Right atrium auricular region (tissue), 2 donors: ENCODE data around the gene NAGA. TPM values are rescaled to one million over a fixed set of nuclear protein-coding genes. Genes with fewer than 3 reads are reported as not detected.
"Not testable (repeated sequence)": the region's sequence is repeated elsewhere in the genome, so short reads cannot be mapped to it uniquely, and the experiment has no call there.

ENCODE experiments used
- DNase-seq: peaks from one replicate; pipeline ENCODE4 v3.0.0-alpha.2; 2019; ENCODE audit warnings: low spot score
- H3K27ac ChIP-seq, 2 donors: fragments of 200-600 bp; sonication (generic); 1 replicate in 1 of 2; 2 replicates in 1 of 2; pipeline ENCODE4 v1.5.1; 2016 to 2019
- H3K27me3 ChIP-seq, 2 donors: fragments of 200-600 bp; sonication (generic); one replicate each; pipeline versions ENCODE4 v1.5.1 to v1.6.0; 2017 to 2019
- H3K36me3 ChIP-seq: fragments of 200-600 bp; sonication (generic); one replicate; pipeline ENCODE4 v1.5.1; 2016
- H3K4me1 ChIP-seq, 2 donors: fragments of 200-600 bp; sonication (generic); one replicate each; pipeline versions ENCODE4 v1.5.1 to v1.6.0; 2017 to 2019
- H3K4me3 ChIP-seq, 2 donors: fragments of 200-600 bp; sonication (generic); 1 replicate in 1 of 2; 2 replicates in 1 of 2; pipeline ENCODE4 v1.5.1; 2017 to 2019; ENCODE audit warnings: mild to moderate bottlenecking in 1 of 2, moderate library complexity in 1 of 2
- H3K9me3 ChIP-seq, 2 donors: fragments of 200-600 bp; sonication (generic); one replicate each; pipeline ENCODE4 v1.5.1; 2019
- CTCF ChIP-seq, 2 donors: fragments of 200-600 bp; sonication (generic); IDR thresholded peaks; one replicate each; pipeline ENCODE4 v1.5.1; 2019; ENCODE audit warnings: antibody characterized with exemption in 2 of 2
- total RNA-seq, 2 donors: library from RNA; depleted of rRNA; stranded (reverse); fragments of >200 nt; gene quantifications; one replicate each; pipeline ENCODE4 v1.1.0, GENCODE V29; 2016

Gene NAGA
- total RNA-seq, 2 donors from 2014 or later, result 19.1 to 21.7 TPM

- H3K9me3 ChIP-seq, result peaks cover 7 to 14% of the 10 kb centered on the region in 2 donors
Measured at GRCh38 chr22:42108848-42109247, 38.2 kb upstream of the NAGA start.

GRCh38 chr22:42104332-42104860, 33.8 kb upstream of the NAGA start:
- not testable (repeated sequence) for H3K27ac ChIP-seq, H3K4me1 ChIP-seq, H3K27me3 ChIP-seq, DNase-seq, H3K36me3 ChIP-seq, H3K4me3 ChIP-seq
- peaks cover 7 to 45% of the 10 kb centered on the region in 2 donors for H3K9me3 ChIP-seq

More at GRCh38 chr22:42108848-42109247, 38.2 kb upstream of the NAGA start:
- H3K36me3 ChIP-seq, result peaks cover 5% of the 10 kb centered on the region
- no peak for DNase-seq
- no peak for TF ChIP-seq CTCF (IDR thresholded peaks at IDR 0.05)
- H3K27ac ChIP-seq, result no peak overlapping the region
- no peak overlapping the region for H3K4me3 ChIP-seq
- no peaks in the 10 kb centered on the region for H3K27me3 ChIP-seq
- no peaks in the 10 kb centered on the region for H3K4me1 ChIP-seq

GRCh38 chr22:42101199-42101598, 30.6 kb upstream of the NAGA start:
- no peak for DNase-seq
- peaks cover 7 to 49% of the 10 kb centered on the region in 2 donors for H3K9me3 ChIP-seq
- H3K4me1 ChIP-seq, result no peaks in the 10 kb centered on the region
- no peaks in the 10 kb centered on the region for H3K27me3 ChIP-seq
- TF ChIP-seq CTCF (IDR thresholded peaks at IDR 0.05), result no peak
- H3K36me3 ChIP-seq, result peaks cover 5% of the 10 kb centered on the region
- H3K4me3 ChIP-seq, result no peak overlapping the region
- H3K27ac ChIP-seq, result no peak overlapping the region

GRCh38 chr22:42091455-42091782, 20.8 kb upstream of the NAGA start:
- peak overlapping the region; percentile 56 to 92 for H3K4me3 ChIP-seq
- peak overlapping the region; percentile 92 to 97 for H3K27ac ChIP-seq
- H3K27me3 ChIP-seq, result no peaks in the 10 kb centered on the region
- no peak for TF ChIP-seq CTCF (IDR thresholded peaks at IDR 0.05)
- no peak for DNase-seq
- peaks cover 12% of the 10 kb centered on the region for H3K36me3 ChIP-seq
- no peaks in the 10 kb centered on the region for H3K9me3 ChIP-seq
- peaks cover 0 to 31% of the 10 kb centered on the region in 2 donors for H3K4me1 ChIP-seq

- TF ChIP-seq CTCF (IDR thresholded peaks at IDR 0.05), result peak; percentile 84 to 95
- peaks cover 0 to 37% of the 10 kb centered on the region in 2 donors for H3K4me1 ChIP-seq
- H3K27me3 ChIP-seq, result no peaks in the 10 kb centered on the region
- peaks cover 18% of the 10 kb centered on the region for H3K36me3 ChIP-seq
- H3K4me3 ChIP-seq, result peak within 1 kb of the TSS; percentile 59 to 92
- H3K9me3 ChIP-seq, result no peaks in the 10 kb centered on the region
- H3K27ac ChIP-seq, result peak within 1 kb of the TSS; percentile 92 to 97
- DNase-seq, result peak; percentile 100
Measured at GRCh38 chr22:42090596-42091454, 20.2 kb upstream of the NAGA start, which contains the start of gene NDUFA6. NDUFA6 (minus strand) TSS chr22:42090772; CDS start chr22:42090744, 28 bp downstream.

GRCh38 chr22:42086051-42086450, 15.4 kb upstream of the NAGA start:
- Histone ChIP-seq H3K27ac (peak overlapping the region in 1 of 2 donors; percentile 25), H3K4me1 (peaks cover 0 to 60% of the 10 kb centered on the region in 2 donors), H3K36me3 (peaks cover 47% of the 10 kb centered on the region), H3K9me3 (no peaks in the 10 kb centered on the region), H3K4me3 (no peak overlapping the region), H3K27me3 (no peaks in the 10 kb centered on the region)
- TF ChIP-seq CTCF (IDR thresholded peaks at IDR 0.05), result no peak
- no peak for DNase-seq
